H9 (cell line): ENCODE measurements around the gene KRT81. TPM values are rescaled to one million over a fixed set of nuclear protein-coding genes. Genes with fewer than 3 reads are reported as not detected.
A peak's percentile ranks its signal among the peaks of the same experiment; 100 is the strongest.

Experiments
- DNase-seq: peaks from one replicate; pipeline ENCODE4 v3.0.0-alpha.2; 2017
- H2AFZ ChIP-seq: one replicate; pipeline ENCODE4 v1.6.1; 2013; ENCODE audit warnings: mild to moderate bottlenecking, low read length, control low read depth, moderate library complexity
- H2AK5ac ChIP-seq: 2 replicates; pipeline ENCODE4 v1.6.1; 2013; ENCODE audit warnings: low read length, control low read depth, mixed read lengths; ENCODE audit not compliant: insufficient read length
- H2BK120ac ChIP-seq: one replicate; pipeline ENCODE4 v1.6.1; 2013; ENCODE audit warnings: low read depth, mild to moderate bottlenecking, low read length, control low read depth, inconsistent platforms; ENCODE audit not compliant: poor library complexity, severe bottlenecking
- H2BK12ac ChIP-seq: 2 replicates; pipeline ENCODE4 v1.6.1; 2013; ENCODE audit warnings: low read length, control low read depth, mixed read lengths, low read depth; ENCODE audit not compliant: insufficient read length
- H2BK15ac ChIP-seq: 2 replicates; pipeline ENCODE4 v1.6.1; 2013; ENCODE audit warnings: low read depth, low read length, control low read depth
- H2BK20ac ChIP-seq: one replicate; pipeline ENCODE4 v1.6.1; 2013; ENCODE audit warnings: low read depth, mild to moderate bottlenecking, low read length, control low read depth, inconsistent platforms; ENCODE audit not compliant: poor library complexity, severe bottlenecking
- H2BK5ac ChIP-seq: 2 replicates; pipeline ENCODE4 v1.6.1; 2013; ENCODE audit warnings: low read length, control low read depth, mixed read lengths; ENCODE audit not compliant: insufficient read length
- H3K14ac ChIP-seq: 2 replicates; pipeline ENCODE4 v1.6.1; 2013; ENCODE audit warnings: low read length, control low read depth; ENCODE audit not compliant: insufficient read depth
- H3K18ac ChIP-seq: 2 replicates; pipeline ENCODE4 v1.6.1; 2013; ENCODE audit warnings: low read depth, mild to moderate bottlenecking, mixed read lengths, low read length, control low read depth; ENCODE audit not compliant: insufficient read length
- H3K23ac ChIP-seq: 2 replicates; pipeline ENCODE4 v1.6.1; 2013; ENCODE audit warnings: low read length, control low read depth, mixed read lengths, low read depth; ENCODE audit not compliant: insufficient read length
- H3K23me2 ChIP-seq: 2 replicates; pipeline ENCODE4 v1.6.1; 2013; ENCODE audit warnings: low read depth, mild to moderate bottlenecking, mixed read lengths, low read length, control low read depth; ENCODE audit not compliant: insufficient read length, poor library complexity, severe bottlenecking
- H3K27ac ChIP-seq: 2 replicates; pipeline ENCODE4 v1.5.1; 2013; ENCODE audit warnings: low read length, control low read depth, mixed read lengths, low read depth; ENCODE audit not compliant: insufficient read length
- H3K27me3 ChIP-seq: 2 replicates; pipeline ENCODE4 v1.6.1; 2013; ENCODE audit warnings: low read length, control low read depth, inconsistent platforms; ENCODE audit not compliant: insufficient read depth
- H3K4ac ChIP-seq: 2 replicates; pipeline ENCODE4 v1.6.1; 2013; ENCODE audit warnings: low read depth, mild to moderate bottlenecking, control low read depth, inconsistent platforms, low read length, moderate library complexity
- H3K4me1 ChIP-seq: 2 replicates; pipeline ENCODE4 v1.6.1; 2013; ENCODE audit warnings: low read length, control low read depth, inconsistent platforms; ENCODE audit not compliant: insufficient read depth
- H3K4me2 ChIP-seq: 2 replicates; pipeline ENCODE4 v1.6.1; 2013; ENCODE audit warnings: low read length, control low read depth, mixed read lengths; ENCODE audit not compliant: insufficient read length, insufficient read depth
- H3K56ac ChIP-seq: 2 replicates; pipeline ENCODE4 v1.6.1; 2013; ENCODE audit warnings: low read depth, mild to moderate bottlenecking, mixed read lengths, low read length, control low read depth; ENCODE audit not compliant: insufficient read length
- H3K79me1 ChIP-seq: 2 replicates; pipeline ENCODE4 v1.6.1; 2013; ENCODE audit warnings: low read depth, mild to moderate bottlenecking, moderate library complexity, low read length, control low read depth, inconsistent platforms; ENCODE audit not compliant: insufficient read depth, poor library complexity, severe bottlenecking
- H3K79me2 ChIP-seq: 2 replicates; pipeline ENCODE4 v1.6.1; 2013; ENCODE audit warnings: low read length, control low read depth, inconsistent platforms; ENCODE audit not compliant: insufficient read depth
- H3K9ac ChIP-seq: 2 replicates; pipeline ENCODE4 v1.6.1; 2013; ENCODE audit warnings: low read length, control low read depth, mixed read lengths; ENCODE audit not compliant: insufficient read length; ENCODE audit errors: extremely low read depth
- H3K9me3 ChIP-seq: one replicate; pipeline ENCODE4 v1.6.1; 2013; ENCODE audit warnings: low read depth, low read length, inconsistent platforms; ENCODE audit not compliant: control insufficient read depth
- H3T11ph ChIP-seq: one replicate; pipeline ENCODE4 v1.6.1; 2013; ENCODE audit warnings: mild to moderate bottlenecking, low read length, control low read depth, inconsistent platforms
- H4K20me1 ChIP-seq: one replicate; pipeline ENCODE4 v1.6.1; 2013; ENCODE audit not compliant: control insufficient read depth, insufficient read length, insufficient read depth
- H4K5ac ChIP-seq: 2 replicates; pipeline ENCODE4 v1.6.1; 2013; ENCODE audit warnings: low read depth, mild to moderate bottlenecking, mixed read lengths, low read length, control low read depth; ENCODE audit not compliant: insufficient read length
- H4K8ac ChIP-seq: replicated peaks from 2 replicates; pipeline ENCODE4 v1.6.1; 2013; ENCODE audit warnings: low read length, control low read depth, mixed read lengths, low read depth; ENCODE audit not compliant: insufficient read length
- H4K91ac ChIP-seq: 2 replicates; pipeline ENCODE4 v1.6.1; 2013; ENCODE audit warnings: low read depth, mild to moderate bottlenecking, moderate library complexity, mixed read lengths, low read length, control low read depth; ENCODE audit not compliant: insufficient read length
- H3K27ac Mint-ChIP-seq, 3 experiments: 2 replicates in 2 of 3; 3 replicates in 1 of 3; pipeline ENCODE4 v1.8.0; 2020 to 2021; ENCODE audit warnings: mixed read lengths in 3 of 3, mild to moderate bottlenecking in 1 of 3, moderate library complexity in 1 of 3
- H3K27me3 Mint-ChIP-seq: 2 replicates; pipeline ENCODE4 v1.8.0; 2021; ENCODE audit warnings: low read depth, mild to moderate bottlenecking, moderate library complexity, mixed read lengths
- H3K36me3 Mint-ChIP-seq, 3 experiments: 2 replicates in 2 of 3; 3 replicates in 1 of 3; pipeline ENCODE4 v1.8.0; 2020 to 2021; ENCODE audit warnings: low read depth in 3 of 3, mixed read lengths in 3 of 3; ENCODE audit not compliant: insufficient read depth in 1 of 3
- H3K4me1 Mint-ChIP-seq, 2 experiments: 2 replicates each; pipeline ENCODE4 v1.8.0; 2020; ENCODE audit warnings: mixed read lengths in 2 of 2
- H3K4me3 Mint-ChIP-seq, 2 experiments: 2 replicates in 1 of 2; 3 replicates in 1 of 2; pipeline ENCODE4 v1.8.0; 2020 to 2021; ENCODE audit warnings: mild to moderate bottlenecking in 2 of 2, mixed read lengths in 2 of 2, moderate library complexity in 1 of 2
- H3K9me3 Mint-ChIP-seq, 2 experiments: 2 replicates in 1 of 2; 3 replicates in 1 of 2; pipeline ENCODE4 v1.8.0; 2020; ENCODE audit warnings: mild to moderate bottlenecking in 2 of 2, mixed read lengths in 2 of 2, moderate library complexity in 1 of 2
- WGBS: extraction: QIAGEN DNeasy Blood & Tissue Kit; methylation state at CpG from one replicate; pipeline ENCODE4 v1.1.7; 2013; ENCODE audit warnings: missing lambda C conversion rate, low lambda C conversion rate, mixed read lengths; ENCODE audit not compliant: insufficient read length; ENCODE audit errors: extremely low coverage; 5-methylcytosine and 5-hydroxymethylcytosine counted together
- total RNA-seq: library from RNA; stranded (reverse); gene quantifications from 2 replicates; pipeline ENCODE4 v1.2.1, GENCODE V29; 2021
- TF ChIP-seq, protein P1 (sequence below): fragments of 200-600 bp; sonication (generic); conservative IDR thresholded peaks from 3 replicates; pipeline ENCODE4 v1.8.0; 2021; ENCODE audit warnings: antibody characterized with exemption, mild to moderate bottlenecking

KRT81 gene
- total RNA-seq, 1 experiment from 2014 or later = not detected

DNA sequence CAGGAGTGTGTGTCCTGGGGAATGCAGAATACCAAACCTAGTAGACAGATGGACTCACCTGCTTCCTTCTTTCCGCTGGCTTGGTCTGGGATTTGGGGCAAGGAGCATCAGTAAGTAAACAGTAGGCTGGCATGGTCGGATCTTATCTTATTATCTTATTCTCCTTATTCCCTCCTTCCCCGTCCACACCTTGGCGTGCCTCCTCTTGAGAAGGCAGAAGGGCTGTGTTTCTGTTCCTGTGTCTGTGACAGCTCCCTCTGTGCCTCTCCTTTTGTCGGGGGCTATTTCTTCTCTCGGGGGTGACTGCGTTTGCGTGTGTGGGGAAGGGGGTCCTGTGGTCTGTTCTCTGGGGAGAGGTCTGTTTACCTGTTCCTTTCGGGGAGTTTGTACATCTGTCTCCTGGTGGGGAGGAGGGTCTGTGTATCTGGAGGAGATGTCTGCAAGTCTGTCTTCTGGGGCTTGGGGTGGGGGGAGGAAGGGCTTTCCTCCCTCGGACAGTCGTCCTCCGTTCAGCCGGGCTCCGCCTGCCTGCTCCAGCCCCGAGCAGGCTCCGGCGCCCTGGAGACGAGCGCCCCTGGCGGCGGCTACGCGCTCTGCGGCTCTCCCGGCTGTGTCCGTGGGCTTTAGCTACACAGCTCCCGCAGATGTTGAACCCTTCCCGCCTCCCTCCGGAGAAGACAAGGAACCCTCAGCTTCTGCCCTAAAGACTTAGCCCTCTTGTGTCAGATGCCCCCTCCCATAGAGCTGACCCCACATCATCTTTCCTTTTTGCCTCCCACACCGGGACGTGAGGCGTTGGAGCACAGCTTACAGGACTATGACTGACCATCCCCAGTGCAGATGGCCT lies 12.5 kb downstream of the KRT81 start:
- Histone ChIP-seq H4K5ac (no peak overlapping the region), H3K4ac (no peak overlapping the region), H4K91ac (no peak overlapping the region), H2BK5ac (no peak overlapping the region), H3T11ph (no peak overlapping the region), H3K27me3 (peaks cover 2% of the 10 kb centered on the region), H2BK120ac (no peak overlapping the region), H3K4me1 (no peaks in the 10 kb centered on the region), H2BK20ac (no peak overlapping the region), H3K79me2 (no peaks in the 10 kb centered on the region), H3K56ac (no peak overlapping the region), H2BK15ac (no peak overlapping the region), H2AFZ (peak overlapping the region; percentile 70), H2BK12ac (no peak overlapping the region), H3K23ac (no peak overlapping the region), H4K20me1 (no peaks in the 10 kb centered on the region), H2AK5ac (no peak overlapping the region), H3K18ac (no peak overlapping the region), H4K8ac (no peak overlapping the region), H3K4me2 (peak overlapping the region; percentile 56), H3K27ac (no peak overlapping the region), H3K23me2 (peaks cover 5% of the 10 kb centered on the region), H3K14ac (no peak overlapping the region), H3K79me1 (no peaks in the 10 kb centered on the region), H3K9me3 (no peaks in the 10 kb centered on the region), H3K9ac (no peak overlapping the region)
- WGBS = no CpG with 5 or more reads among the region's 32 CpGs
- Mint-ChIP-seq H3K36me3 (no peaks in the 10 kb centered on the region), H3K27me3 (peaks cover 58% of the 10 kb centered on the region), H3K9me3 (no peaks in the 10 kb centered on the region), H3K4me3 (peak overlapping the region; percentile 55 to 80), H3K27ac (no peak overlapping the region), H3K4me1 (peaks cover 8 to 10% of the 10 kb centered on the region in 2 experiments)
- TF ChIP-seq, protein P1, sequence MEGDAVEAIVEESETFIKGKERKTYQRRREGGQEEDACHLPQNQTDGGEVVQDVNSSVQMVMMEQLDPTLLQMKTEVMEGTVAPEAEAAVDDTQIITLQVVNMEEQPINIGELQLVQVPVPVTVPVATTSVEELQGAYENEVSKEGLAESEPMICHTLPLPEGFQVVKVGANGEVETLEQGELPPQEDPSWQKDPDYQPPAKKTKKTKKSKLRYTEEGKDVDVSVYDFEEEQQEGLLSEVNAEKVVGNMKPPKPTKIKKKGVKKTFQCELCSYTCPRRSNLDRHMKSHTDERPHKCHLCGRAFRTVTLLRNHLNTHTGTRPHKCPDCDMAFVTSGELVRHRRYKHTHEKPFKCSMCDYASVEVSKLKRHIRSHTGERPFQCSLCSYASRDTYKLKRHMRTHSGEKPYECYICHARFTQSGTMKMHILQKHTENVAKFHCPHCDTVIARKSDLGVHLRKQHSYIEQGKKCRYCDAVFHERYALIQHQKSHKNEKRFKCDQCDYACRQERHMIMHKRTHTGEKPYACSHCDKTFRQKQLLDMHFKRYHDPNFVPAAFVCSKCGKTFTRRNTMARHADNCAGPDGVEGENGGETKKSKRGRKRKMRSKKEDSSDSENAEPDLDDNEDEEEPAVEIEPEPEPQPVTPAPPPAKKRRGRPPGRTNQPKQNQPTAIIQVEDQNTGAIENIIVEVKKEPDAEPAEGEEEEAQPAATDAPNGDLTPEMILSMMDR = peak; percentile 96
- DNase-seq = peak; percentile 88
